Nephron progenitor cell (in vitro differentiated cells): ENCODE results near the gene RAPH1.

Source experiments
- DNase-seq: peaks from one replicate; pipeline ENCODE4 v3.0.0; 2021
- H3K27ac Mint-ChIP-seq: 2 replicates; pipeline ENCODE4 v1.8.0; 2021; ENCODE audit warnings: mild to moderate bottlenecking, moderate library complexity, mixed read lengths
- H3K27me3 Mint-ChIP-seq: 2 replicates; pipeline ENCODE4 v1.8.0; 2021; ENCODE audit warnings: mild to moderate bottlenecking, low read depth, mixed read lengths; ENCODE audit not compliant: poor library complexity
- H3K36me3 Mint-ChIP-seq: 2 replicates; pipeline ENCODE4 v1.8.0; 2021; ENCODE audit warnings: low read depth, mixed read lengths
- H3K4me1 Mint-ChIP-seq: 2 replicates; pipeline ENCODE4 v1.8.0; 2021; ENCODE audit warnings: mixed read lengths
- H3K4me3 Mint-ChIP-seq: 2 replicates; pipeline ENCODE4 v1.8.0; 2021; ENCODE audit warnings: mild to moderate bottlenecking, moderate library complexity, mixed read lengths
- H3K9me3 Mint-ChIP-seq: 2 replicates; pipeline ENCODE4 v1.8.0; 2021; ENCODE audit warnings: mild to moderate bottlenecking, moderate library complexity, mixed read lengths
- CTCF ChIP-seq: fragments of 200-600 bp; sonication (generic); IDR thresholded peaks from 2 replicates; pipeline ENCODE4 v1.5.0; 2021; ENCODE audit warnings: antibody characterized with exemption

RAPH1 gene

GRCh38 chr2:203580844-203581243 lies 45.7 kb upstream of the RAPH1 start:
- peaks cover 31% of the 10 kb centered on the region for H3K4me1 Mint-ChIP-seq
- DNase-seq, result no peak
- no peak overlapping the region for H3K4me3 Mint-ChIP-seq

GRCh38 chr2:203579730-203580129 lies 44.6 kb upstream of the RAPH1 start:
- DNase-seq, result no peak
- H3K36me3 Mint-ChIP-seq, result no peaks in the 10 kb centered on the region
- no peaks in the 10 kb centered on the region for H3K9me3 Mint-ChIP-seq
- no peak overlapping the region for H3K27ac Mint-ChIP-seq
- H3K27me3 Mint-ChIP-seq, result no peaks in the 10 kb centered on the region
- H3K4me3 Mint-ChIP-seq, result no peak overlapping the region
- no peak for TF ChIP-seq CTCF
- peaks cover 26% of the 10 kb centered on the region for H3K4me1 Mint-ChIP-seq

More at GRCh38 chr2:203580844-203581243, 45.7 kb upstream of the RAPH1 start:
- H3K27ac Mint-ChIP-seq, result no peak overlapping the region
- no peaks in the 10 kb centered on the region for H3K27me3 Mint-ChIP-seq
- no peaks in the 10 kb centered on the region for H3K9me3 Mint-ChIP-seq
- TF ChIP-seq CTCF, result no peak
- H3K36me3 Mint-ChIP-seq, result no peaks in the 10 kb centered on the region

- H3K4me1 Mint-ChIP-seq, result peaks cover 20% of the 10 kb centered on the region
- no peak for DNase-seq
- no peaks in the 10 kb centered on the region for H3K9me3 Mint-ChIP-seq
- no peak overlapping the region for H3K4me3 Mint-ChIP-seq
- H3K27me3 Mint-ChIP-seq, result no peaks in the 10 kb centered on the region
- no peak for TF ChIP-seq CTCF
- no peaks in the 10 kb centered on the region for H3K36me3 Mint-ChIP-seq
- H3K27ac Mint-ChIP-seq, result no peak overlapping the region
These were observed 43.9 kb upstream of the RAPH1 start for GRCh38 chr2:203578759-203579643.

GRCh38 chr2:203574824-203575223 lies 39.7 kb upstream of the RAPH1 start:
- no peak for TF ChIP-seq CTCF
- Mint-ChIP-seq H3K9me3 (no peaks in the 10 kb centered on the region), H3K4me3 (no peak overlapping the region), H3K4me1 (peaks cover 19% of the 10 kb centered on the region), H3K36me3 (no peaks in the 10 kb centered on the region), H3K27me3 (no peaks in the 10 kb centered on the region), H3K27ac (no peak overlapping the region)
- no peak for DNase-seq

GRCh38 chr2:203572316-203572715 lies 37.2 kb upstream of the RAPH1 start:
- Mint-ChIP-seq H3K27me3 (no peaks in the 10 kb centered on the region), H3K36me3 (no peaks in the 10 kb centered on the region), H3K4me1 (peaks cover 23% of the 10 kb centered on the region), H3K27ac (no peak overlapping the region), H3K9me3 (no peaks in the 10 kb centered on the region), H3K4me3 (no peak overlapping the region)
- no peak for DNase-seq
- TF ChIP-seq CTCF, result no peak
